Activated B cell treated with CpG ODN at 0.5 μM for 24 hours (primary cell): ENCODE results near the gene RFNG. TPM values are rescaled to one million over a fixed set of nuclear protein-coding genes. Genes with fewer than 3 reads are reported as not detected.

Source experiments
- ATAC-seq: fragments of 200-7000 bp; cut with Tn5 transposase; one replicate; pipeline ENCODE4 v1.10.0; 2021; ENCODE audit warnings: low read depth, mild to moderate bottlenecking, moderate library complexity
- CTCF ChIA-PET: fragments of 350-600 bp; sonication (Branson Sonifier 250); formaldehyde crosslinking; loops from one replicate; lab custom pipeline; 2021; ENCODE audit warnings: antibody characterized with exemption; lab: Charles Lee
- POLR2A ChIA-PET: fragments of 350-600 bp; sonication (Branson Sonifier 250); formaldehyde crosslinking; loops from one replicate; lab custom pipeline; 2021; ENCODE audit warnings: antibody characterized with exemption; lab: Charles Lee
- DNase-seq: peaks from one replicate; pipeline ENCODE4 v3.0.0; 2022
- H3K27ac Mint-ChIP-seq: one replicate; pipeline ENCODE4 v1.8.0; 2020; ENCODE audit warnings: mixed read lengths
- H3K27me3 Mint-ChIP-seq: one replicate; pipeline ENCODE4 v1.8.0; 2021; ENCODE audit warnings: mixed read lengths
- H3K36me3 Mint-ChIP-seq: one replicate; pipeline ENCODE4 v1.8.0; 2021; ENCODE audit warnings: low read depth, mixed read lengths
- H3K4me1 Mint-ChIP-seq: one replicate; pipeline ENCODE4 v1.8.0; 2021; ENCODE audit warnings: mixed read lengths
- H3K4me3 Mint-ChIP-seq: one replicate; pipeline ENCODE4 v1.8.0; 2020; ENCODE audit warnings: mild to moderate bottlenecking, mixed read lengths
- H3K9me3 Mint-ChIP-seq: one replicate; pipeline ENCODE4 v1.8.0; 2020; ENCODE audit warnings: mixed read lengths
- intact Hi-C: fragments of 100-400 bp; cut with micrococcal nuclease; formaldehyde crosslinking; loops from one replicate; pipeline ENCODE4 v1.15.1; 2024
- total RNA-seq: library from RNA; stranded (reverse); gene quantifications from 2 replicates; pipeline ENCODE4 v1.2.3, GENCODE V29; 2022
- TF ChIP-seq, protein P1 (sequence below): fragments of 200-600 bp; IDR thresholded peaks from one replicate; pipeline ENCODE4 v1.8.0; 2022; ENCODE audit warnings: antibody characterized with exemption, mild to moderate bottlenecking

The RFNG gene
- total RNA-seq, 1 donor from 2014 or later, result 18.7 TPM

DNA sequence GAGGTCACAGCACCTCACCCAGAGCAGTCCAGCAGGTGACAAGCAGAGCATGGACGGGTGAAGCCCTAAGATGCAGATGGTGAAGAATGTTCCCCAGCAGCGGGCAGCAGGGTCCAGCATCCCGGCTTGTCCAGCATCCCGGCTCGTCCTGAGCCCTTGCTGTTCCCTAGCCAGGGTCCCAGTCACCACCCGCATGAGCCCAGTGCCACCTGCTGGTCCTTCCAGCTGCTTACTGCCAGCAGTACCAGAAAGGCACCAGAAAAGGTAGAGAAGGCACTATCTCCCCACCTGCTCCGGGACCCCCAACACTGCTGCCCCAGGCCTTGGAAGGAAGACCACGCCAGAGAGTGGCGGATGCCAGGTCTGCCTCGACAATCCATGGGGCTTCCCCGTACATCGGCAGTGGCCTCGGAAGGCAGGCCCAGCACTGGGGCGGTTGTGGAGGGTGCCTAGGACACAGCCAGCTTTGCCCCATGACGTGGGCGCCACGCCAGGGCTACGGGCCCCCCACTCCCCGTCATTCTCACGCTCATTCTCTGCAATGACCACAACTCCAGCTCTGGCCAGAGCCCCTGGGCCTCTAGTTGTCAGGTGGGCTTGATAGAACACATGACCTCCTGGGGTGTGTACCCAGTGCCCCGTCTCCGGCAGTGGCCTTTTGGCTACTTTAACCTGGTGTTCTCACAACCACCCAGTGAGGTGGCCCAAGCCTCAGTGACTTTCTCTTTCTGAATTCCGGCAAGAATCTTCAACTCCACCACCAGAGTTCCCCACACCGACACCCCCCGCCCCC, 30.3 kb downstream of the RFNG start:
- intact Hi-C loops, result loop anchor here (1.0 to 5.0 kb wide), 3 partner anchors 62 to 476 kb away; partner anchors contain the start of gene ARHGDIA

DNA sequence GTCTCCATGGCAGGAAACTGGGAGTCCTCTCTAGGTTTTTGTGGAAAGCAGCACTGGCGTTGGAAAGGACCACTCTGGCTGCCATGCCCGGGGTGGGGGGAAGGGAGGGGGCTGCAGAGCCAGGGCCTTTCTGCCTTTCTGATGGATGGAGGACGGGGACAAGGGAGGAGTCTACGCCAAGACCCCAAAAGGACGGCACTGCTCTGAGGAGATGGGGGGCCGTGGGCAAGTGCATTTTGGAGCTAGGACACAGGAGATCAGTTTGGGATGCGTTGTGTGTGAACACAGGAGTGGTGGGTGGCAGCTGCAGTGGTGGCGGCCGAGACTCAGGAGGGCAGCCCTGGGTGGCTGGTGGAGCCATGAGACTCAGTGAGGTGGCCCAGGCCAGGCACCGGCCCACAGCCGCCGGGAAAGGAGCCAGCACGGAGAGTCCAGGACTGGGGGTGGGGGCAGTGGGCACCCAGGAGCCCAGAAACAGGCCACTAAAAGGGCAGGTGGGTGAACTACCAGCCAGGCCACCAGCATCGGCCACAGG, 31.0 kb downstream of the RFNG start:
- Mint-ChIP-seq H3K9me3 (no peaks in the 10 kb centered on the region), H3K36me3 (peaks cover 4% of the 10 kb centered on the region), H3K4me3 (no peak overlapping the region), H3K4me1 (peaks cover 22% of the 10 kb centered on the region), H3K27ac (no peak overlapping the region), H3K27me3 (no peaks in the 10 kb centered on the region)
- intact Hi-C loops, result loop anchor here (1.0 to 5.0 kb wide), 3 partner anchors 61 to 477 kb away; partner anchors contain the start of gene ARHGDIA
- no peak for DNase-seq
- ChIA-PET CTCF (interaction anchor here (1.0 to 5.9 kb wide), 6 partner anchors 9 to 182 kb away, joined by 3 to 59 read pairs (median 3); partner anchors contain the start of genes DCXR and NOTUM), POLR2A (interaction anchor here (0.6 to 3.2 kb wide), 9 partner anchors 17 to 187 kb away, joined by 3 to 12 read pairs (median 4); partner anchors contain the start of genes ASPSCR1, DCXR, FASN and MCRIP1)
- TF ChIP-seq, protein P1, sequence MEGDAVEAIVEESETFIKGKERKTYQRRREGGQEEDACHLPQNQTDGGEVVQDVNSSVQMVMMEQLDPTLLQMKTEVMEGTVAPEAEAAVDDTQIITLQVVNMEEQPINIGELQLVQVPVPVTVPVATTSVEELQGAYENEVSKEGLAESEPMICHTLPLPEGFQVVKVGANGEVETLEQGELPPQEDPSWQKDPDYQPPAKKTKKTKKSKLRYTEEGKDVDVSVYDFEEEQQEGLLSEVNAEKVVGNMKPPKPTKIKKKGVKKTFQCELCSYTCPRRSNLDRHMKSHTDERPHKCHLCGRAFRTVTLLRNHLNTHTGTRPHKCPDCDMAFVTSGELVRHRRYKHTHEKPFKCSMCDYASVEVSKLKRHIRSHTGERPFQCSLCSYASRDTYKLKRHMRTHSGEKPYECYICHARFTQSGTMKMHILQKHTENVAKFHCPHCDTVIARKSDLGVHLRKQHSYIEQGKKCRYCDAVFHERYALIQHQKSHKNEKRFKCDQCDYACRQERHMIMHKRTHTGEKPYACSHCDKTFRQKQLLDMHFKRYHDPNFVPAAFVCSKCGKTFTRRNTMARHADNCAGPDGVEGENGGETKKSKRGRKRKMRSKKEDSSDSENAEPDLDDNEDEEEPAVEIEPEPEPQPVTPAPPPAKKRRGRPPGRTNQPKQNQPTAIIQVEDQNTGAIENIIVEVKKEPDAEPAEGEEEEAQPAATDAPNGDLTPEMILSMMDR, result no peak
- no peak for ATAC-seq

More for the DNA sequence above, 30.3 kb downstream of the RFNG start:
- peaks cover 4% of the 10 kb centered on the region for H3K36me3 Mint-ChIP-seq
- H3K27me3 Mint-ChIP-seq, result no peaks in the 10 kb centered on the region
- H3K27ac Mint-ChIP-seq, result peak overlapping the region; percentile 35
- ATAC-seq, result no peak
- DNase-seq, result no peak
- TF ChIP-seq, protein P1, result no peak
- H3K4me1 Mint-ChIP-seq, result peaks cover 22% of the 10 kb centered on the region
- H3K9me3 Mint-ChIP-seq, result no peaks in the 10 kb centered on the region
- ChIA-PET POLR2A (interaction anchor here (0.7 to 3.2 kb wide), 8 partner anchors 16 to 188 kb away, joined by 3 to 43 read pairs (median 6); partner anchors contain the start of genes ASPSCR1, DCXR, FASN and MCRIP1), CTCF (interaction anchor here (1.0 to 5.9 kb wide), 4 partner anchors 14 to 62 kb away, joined by 3 to 59 read pairs (median 3); partner anchors contain the start of genes DCXR and NOTUM)
- H3K4me3 Mint-ChIP-seq, result peak overlapping the region; percentile 85

DNA sequence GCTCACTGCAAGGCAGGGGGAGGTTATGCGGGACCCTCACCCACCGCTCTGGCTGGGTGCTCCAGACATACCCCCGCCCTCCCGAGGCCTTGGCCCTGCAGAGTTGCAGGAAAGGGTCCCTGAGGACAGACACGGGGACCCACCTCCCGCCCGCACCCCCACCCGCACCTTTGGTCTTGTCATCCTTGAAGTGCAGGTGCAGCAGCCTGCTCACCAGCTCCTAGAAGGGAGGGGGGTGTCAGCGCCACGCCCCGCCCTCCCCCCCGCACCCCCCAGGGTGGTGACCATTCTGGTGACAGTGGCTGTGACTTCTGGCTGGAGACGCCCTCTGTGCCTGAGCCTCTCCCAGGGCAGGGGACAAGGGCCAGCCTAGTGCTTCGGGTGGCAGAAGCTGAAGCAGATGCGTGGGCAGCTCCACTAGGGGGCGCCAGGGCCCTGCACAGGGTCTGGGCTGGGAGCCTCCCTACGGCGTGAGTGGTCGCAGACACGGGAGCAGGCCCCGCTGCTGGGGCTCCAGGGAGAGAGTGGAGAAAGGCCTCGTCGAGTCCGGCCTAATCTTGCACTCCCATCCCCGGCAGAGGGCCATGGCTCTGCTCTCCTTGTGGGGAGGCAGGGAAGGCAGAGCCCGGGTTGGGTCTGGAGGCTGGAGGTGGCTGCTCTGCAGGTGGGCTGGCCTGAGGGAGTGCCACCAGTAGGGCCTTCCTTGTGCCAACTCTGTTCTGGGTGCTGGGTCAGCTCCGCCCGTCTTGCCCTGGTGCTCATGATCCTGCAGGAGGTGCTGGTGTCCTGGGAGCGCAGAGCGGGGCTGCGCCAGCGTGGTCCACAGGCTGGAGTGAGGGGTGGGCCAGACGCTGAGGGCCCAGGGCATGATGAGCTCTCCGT, 31.7 kb downstream of the RFNG start:
- H3K4me1 Mint-ChIP-seq, result peaks cover 22% of the 10 kb centered on the region
- ATAC-seq (no peak), DNase-seq (peak; percentile 59)
- ChIA-PET POLR2A (interaction anchor here (0.6 to 3.2 kb wide), 7 partner anchors 18 to 487 kb away, joined by 3 to 12 read pairs (median 3); partner anchors contain the start of genes DCXR and MCRIP1), CTCF (interaction anchor here (1.0 to 5.9 kb wide), 5 partner anchors 10 to 182 kb away, joined by 3 to 59 read pairs (median 3); partner anchors contain the start of gene NOTUM)
- peaks cover 4% of the 10 kb centered on the region for H3K36me3 Mint-ChIP-seq
- no peak overlapping the region for H3K27ac Mint-ChIP-seq
- no peaks in the 10 kb centered on the region for H3K9me3 Mint-ChIP-seq
- TF ChIP-seq, protein P1, result no peak
- no peaks in the 10 kb centered on the region for H3K27me3 Mint-ChIP-seq
- intact Hi-C loops, result loop anchor here (5.0 kb wide), 2 partner anchors 148 to 477 kb away; partner anchors contain the start of gene ARHGDIA
- H3K4me3 Mint-ChIP-seq, result no peak overlapping the region

DNA sequence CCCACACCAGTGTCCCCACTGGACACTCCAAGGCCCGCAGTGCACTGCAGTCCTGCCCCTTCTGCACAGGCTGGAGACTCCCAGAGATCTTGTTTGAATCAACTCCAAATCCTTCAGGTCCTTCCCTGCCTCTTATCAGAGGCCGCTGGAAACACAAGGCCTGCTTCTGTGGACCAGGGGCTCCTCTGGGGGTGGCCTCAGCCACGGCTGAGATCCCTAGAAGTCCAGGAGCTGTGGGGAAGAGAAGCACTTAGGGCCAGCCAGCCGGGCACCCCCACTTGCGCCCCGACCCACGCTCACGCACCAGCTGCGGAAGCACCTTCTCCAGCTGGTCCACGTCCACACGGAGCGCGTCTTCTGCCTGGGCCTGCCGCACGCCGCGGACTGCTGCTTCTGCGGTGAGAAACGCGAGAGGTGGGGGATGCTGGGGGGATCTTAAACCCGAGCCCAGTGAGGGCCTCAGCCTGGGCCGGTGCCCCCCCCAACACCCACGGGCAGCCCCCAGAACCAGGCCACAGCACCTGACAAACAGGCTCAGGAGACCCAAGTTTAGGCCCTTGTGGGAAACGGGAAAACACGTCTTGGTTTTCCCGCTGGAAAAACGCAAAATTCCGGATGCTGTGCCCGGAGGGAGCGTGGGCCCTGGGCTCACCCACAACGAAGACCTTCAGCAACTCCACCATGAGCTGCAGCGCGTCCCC, 32.5 kb downstream of the RFNG start:
- no peak for DNase-seq
- Mint-ChIP-seq H3K4me1 (peaks cover 22% of the 10 kb centered on the region), H3K9me3 (no peaks in the 10 kb centered on the region), H3K36me3 (peaks cover 4% of the 10 kb centered on the region), H3K27ac (no peak overlapping the region), H3K27me3 (no peaks in the 10 kb centered on the region), H3K4me3 (no peak overlapping the region)
- POLR2A ChIA-PET, result interaction anchor here (0.8 to 1.2 kb wide), 2 partner anchors 22 to 41 kb away, joined by 3 read pairs; no protein-coding TSS in a partner anchor
- ATAC-seq, result no peak
- CTCF ChIA-PET, result interaction anchor here (1.0 to 5.9 kb wide), 4 partner anchors 10 to 183 kb away, joined by 3 to 59 read pairs (median 3); no protein-coding TSS in a partner anchor
- TF ChIP-seq, protein P1, result no peak
- intact Hi-C loops, result no loop called here
